AG04450 (cell line): Measurements from ENCODE around the gene SEH1L. TPM values are rescaled to one million over a fixed set of nuclear protein-coding genes. Genes with fewer than 3 reads are reported as not detected.
A peak's percentile ranks its signal among the peaks of the same experiment; 100 is the strongest.
"Not testable (repeated sequence)": the region's sequence is repeated elsewhere in the genome, so short reads cannot be mapped to it uniquely, and the experiment has no call there.

Experiments
- CTCF ChIA-PET: fragments of 300-600, 350-600 bp; formaldehyde crosslinking; extraction: SDS; loops from one replicate; lab custom pipeline; 2022; ENCODE audit warnings: antibody characterized with exemption, inconsistent platforms; lab: Charles Lee
- POLR2A ChIA-PET: fragments of 350-600 bp; formaldehyde crosslinking; extraction: SDS; loops from one replicate; lab custom pipeline; 2021; ENCODE audit warnings: antibody characterized with exemption, inconsistent platforms; lab: Yijun Ruan, JAX
- DNase-seq: peaks from one replicate; pipeline ENCODE4 v3.0.0-alpha.2; 2011; ENCODE audit warnings: low read depth, low spot score
- H3K27ac ChIP-seq: one replicate; pipeline ENCODE4 v1.5.1; 2012; ENCODE audit warnings: low read depth, low read length, control low read depth
- H3K27me3 ChIP-seq: one replicate; pipeline ENCODE4 v1.6.0; 2012; ENCODE audit warnings: low read length; ENCODE audit not compliant: control insufficient read depth, insufficient read depth
- H3K4me3 ChIP-seq: 2 replicates; pipeline ENCODE4 v1.5.1; 2011; ENCODE audit warnings: mild to moderate bottlenecking, low read depth, low read length, control low read depth
- H3K9me3 ChIP-seq: 2 replicates; pipeline ENCODE4 v1.5.1; 2012; ENCODE audit warnings: low read length; ENCODE audit not compliant: control insufficient read depth, insufficient read depth
- CTCF ChIP-seq: IDR thresholded peaks from 2 replicates; pipeline ENCODE4 v1.5.1; 2011; ENCODE audit warnings: low read depth, low read length, control low read depth, inconsistent platforms
- polyA plus RNA-seq: library from polyadenylated mRNA; depleted of rRNA; stranded (reverse); fragments of >200 nt; gene quantifications from 2 replicates; pipeline ENCODE4 v1.2.3, GENCODE V29; 2011

SEH1L gene
- polyA plus RNA-seq, 1 experiment: 54.6 TPM

- DNase-seq: no peak
- H3K9me3 ChIP-seq: no peaks in the 10 kb centered on the region
- H3K27me3 ChIP-seq: no peaks in the 10 kb centered on the region
- no peak overlapping the region for H3K27ac ChIP-seq
- CTCF ChIA-PET: no interaction called here
- POLR2A ChIA-PET: no interaction called here
- no peak for TF ChIP-seq CTCF
- no peak overlapping the region for H3K4me3 ChIP-seq
These were observed 48.2 kb downstream of the SEH1L start for GRCh38 chr18:12995952-12996477.

GRCh38 chr18:12996661-12997292 lies 49.0 kb downstream of the SEH1L start:
- no peak for TF ChIP-seq CTCF
- no peaks in the 10 kb centered on the region for H3K27me3 ChIP-seq
- no peak overlapping the region for H3K4me3 ChIP-seq
- no peak for DNase-seq
- H3K27ac ChIP-seq: no peak overlapping the region
- ChIA-PET POLR2A (no interaction called here), CTCF (no interaction called here)
- no peaks in the 10 kb centered on the region for H3K9me3 ChIP-seq

- H3K4me3 ChIP-seq, H3K27me3 ChIP-seq, H3K9me3 ChIP-seq, POLR2A ChIA-PET, DNase-seq, CTCF ChIA-PET, H3K27ac ChIP-seq: not testable (repeated sequence)
These were observed 49.5 kb downstream of the SEH1L start for GRCh38 chr18:12997330-12997729.

GRCh38 chr18:12998332-12999060 lies 50.7 kb downstream of the SEH1L start:
- POLR2A ChIA-PET: no interaction called here
- CTCF ChIA-PET: interaction anchor here (1.1 to 1.8 kb wide), 2 partner anchors 9 to 161 kb away, joined by 3 to 9 read pairs; no protein-coding TSS in a partner anchor
- TF ChIP-seq CTCF: no peak
- Histone ChIP-seq H3K27ac (no peak overlapping the region), H3K27me3 (no peaks in the 10 kb centered on the region), H3K4me3 (no peak overlapping the region), H3K9me3 (no peaks in the 10 kb centered on the region)
- DNase-seq: no peak

- peak; percentile 29 for DNase-seq
- Histone ChIP-seq H3K27ac (no peak overlapping the region), H3K27me3 (no peaks in the 10 kb centered on the region), H3K9me3 (no peaks in the 10 kb centered on the region), H3K4me3 (no peak overlapping the region)
- ChIA-PET CTCF (interaction anchor here (0.6 to 3.6 kb wide), 13 partner anchors 9 to 266 kb away, joined by 3 to 19 read pairs (median 4); no protein-coding TSS in a partner anchor), POLR2A (no interaction called here)
- TF ChIP-seq CTCF: peak; percentile 57
These were observed 55.7 kb downstream of the SEH1L start for GRCh38 chr18:13003466-13003896.
